Measurements from ENCODE around the gene IL36A.

IL36A gene

DNA sequence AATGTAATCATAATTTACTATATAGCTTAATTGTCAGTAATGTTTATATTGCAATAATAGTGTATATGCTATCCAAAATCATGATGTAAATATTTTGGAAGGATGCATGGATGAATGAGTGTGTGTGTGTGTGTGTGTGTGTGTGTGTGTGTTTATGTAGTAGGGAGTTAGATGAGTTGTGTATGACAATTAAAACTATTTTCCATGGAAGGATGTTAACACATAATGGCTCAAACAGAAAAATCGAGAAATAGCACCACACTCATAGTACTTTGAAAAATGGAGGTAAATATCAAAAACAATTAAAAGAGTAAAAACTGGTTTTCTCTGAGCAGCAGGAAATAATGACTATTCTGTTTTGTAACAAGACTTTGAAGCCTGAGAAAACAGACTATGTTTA, 8.1 kb upstream of the IL36A start:
- TF ChIP-seq, protein P1, sequence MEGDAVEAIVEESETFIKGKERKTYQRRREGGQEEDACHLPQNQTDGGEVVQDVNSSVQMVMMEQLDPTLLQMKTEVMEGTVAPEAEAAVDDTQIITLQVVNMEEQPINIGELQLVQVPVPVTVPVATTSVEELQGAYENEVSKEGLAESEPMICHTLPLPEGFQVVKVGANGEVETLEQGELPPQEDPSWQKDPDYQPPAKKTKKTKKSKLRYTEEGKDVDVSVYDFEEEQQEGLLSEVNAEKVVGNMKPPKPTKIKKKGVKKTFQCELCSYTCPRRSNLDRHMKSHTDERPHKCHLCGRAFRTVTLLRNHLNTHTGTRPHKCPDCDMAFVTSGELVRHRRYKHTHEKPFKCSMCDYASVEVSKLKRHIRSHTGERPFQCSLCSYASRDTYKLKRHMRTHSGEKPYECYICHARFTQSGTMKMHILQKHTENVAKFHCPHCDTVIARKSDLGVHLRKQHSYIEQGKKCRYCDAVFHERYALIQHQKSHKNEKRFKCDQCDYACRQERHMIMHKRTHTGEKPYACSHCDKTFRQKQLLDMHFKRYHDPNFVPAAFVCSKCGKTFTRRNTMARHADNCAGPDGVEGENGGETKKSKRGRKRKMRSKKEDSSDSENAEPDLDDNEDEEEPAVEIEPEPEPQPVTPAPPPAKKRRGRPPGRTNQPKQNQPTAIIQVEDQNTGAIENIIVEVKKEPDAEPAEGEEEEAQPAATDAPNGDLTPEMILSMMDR (IDR thresholded peaks at IDR 0.05) = no peak
- H3K4me1 ChIP-seq = no peaks in the 10 kb centered on the region
- H3K27ac ChIP-seq = no peak overlapping the region
- H3K27me3 ChIP-seq (ENCODE audit: control insufficient read depth, insufficient read depth, low read length) = no peaks in the 10 kb centered on the region
- H3K4me3 ChIP-seq (ENCODE audit: low read depth, low read length) = no peak overlapping the region
- no peaks in the 10 kb centered on the region for H3K36me3 ChIP-seq (ENCODE audit: control insufficient read depth, insufficient read depth, low read length)
- no peak overlapping the region for H3K9ac ChIP-seq
- H3K9me3 ChIP-seq (ENCODE audit: control insufficient read depth, low read length) = no peaks in the 10 kb centered on the region
- H3K79me2 ChIP-seq = no peaks in the 10 kb centered on the region
- no peak overlapping the region for H3K4me2 ChIP-seq (ENCODE audit: low read length)
- H2AFZ ChIP-seq = no peak overlapping the region

DNA sequence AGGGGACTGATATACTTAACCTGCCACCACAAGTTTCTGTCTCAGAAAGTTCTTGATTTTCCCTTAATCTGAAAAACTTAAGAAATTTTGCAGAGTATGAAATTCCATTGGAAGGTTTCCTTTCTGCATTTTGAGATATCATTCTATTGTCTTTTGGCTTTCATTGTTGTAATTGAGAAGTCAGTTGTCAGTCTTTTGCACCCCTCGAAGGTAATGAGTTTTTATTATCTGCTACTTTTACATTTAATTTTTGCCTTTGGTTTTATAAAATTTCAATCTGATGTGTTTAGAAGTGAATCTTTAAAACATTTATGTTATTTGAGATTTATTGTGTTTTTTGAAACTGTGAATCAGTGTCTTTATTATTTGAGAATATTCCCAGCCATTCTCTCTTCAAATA, 4.8 kb upstream of the IL36A start:
- H3K4me1 ChIP-seq = no peaks in the 10 kb centered on the region
- H3K4me3 ChIP-seq (ENCODE audit: low read depth, low read length) = no peak overlapping the region
- H3K9me3 ChIP-seq (ENCODE audit: control insufficient read depth, low read length) = no peaks in the 10 kb centered on the region
- H3K27ac ChIP-seq = no peak overlapping the region
- TF ChIP-seq, protein P1 (IDR thresholded peaks at IDR 0.05) = no peak
- H3K36me3 ChIP-seq (ENCODE audit: control insufficient read depth, insufficient read depth, low read length) = no peaks in the 10 kb centered on the region
- no peak overlapping the region for H3K4me2 ChIP-seq (ENCODE audit: low read length)
- H3K9ac ChIP-seq = no peak overlapping the region
- H2AFZ ChIP-seq = no peak overlapping the region
- H3K27me3 ChIP-seq (ENCODE audit: control insufficient read depth, insufficient read depth, low read length) = no peaks in the 10 kb centered on the region
- no peaks in the 10 kb centered on the region for H3K79me2 ChIP-seq

DNA sequence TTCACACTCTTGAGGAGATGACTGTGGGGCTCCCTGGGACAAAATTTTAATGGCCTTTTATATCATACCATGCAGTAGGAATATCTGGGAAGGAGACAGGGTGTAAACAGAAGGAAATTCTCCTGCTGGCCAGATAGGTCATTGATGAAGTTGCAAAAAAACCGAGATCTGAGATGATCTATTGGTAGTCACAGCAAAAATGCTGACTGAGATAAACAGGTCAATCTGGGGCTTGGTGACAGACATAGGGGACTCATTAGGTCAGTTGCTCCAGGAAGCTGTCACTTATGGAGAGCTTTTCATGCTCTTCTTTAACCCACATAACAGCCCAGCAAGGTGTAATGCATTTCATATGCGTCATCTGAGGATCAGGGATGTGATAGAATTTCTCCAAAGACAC, 2.6 kb upstream of the IL36A start:
- Histone ChIP-seq H3K27ac (no peak overlapping the region), H3K4me3 (ENCODE audit: low read depth, low read length) (no peak overlapping the region), H3K9ac (no peak overlapping the region), H3K4me2 (ENCODE audit: low read length) (no peak overlapping the region), H3K79me2 (no peaks in the 10 kb centered on the region), H3K36me3 (ENCODE audit: control insufficient read depth, insufficient read depth, low read length) (no peaks in the 10 kb centered on the region), H2AFZ (no peak overlapping the region), H3K27me3 (ENCODE audit: control insufficient read depth, insufficient read depth, low read length) (no peaks in the 10 kb centered on the region), H3K4me1 (no peaks in the 10 kb centered on the region), H3K9me3 (ENCODE audit: control insufficient read depth, low read length) (no peaks in the 10 kb centered on the region)
- TF ChIP-seq, protein P1 (IDR thresholded peaks at IDR 0.05) = no peak

DNA sequence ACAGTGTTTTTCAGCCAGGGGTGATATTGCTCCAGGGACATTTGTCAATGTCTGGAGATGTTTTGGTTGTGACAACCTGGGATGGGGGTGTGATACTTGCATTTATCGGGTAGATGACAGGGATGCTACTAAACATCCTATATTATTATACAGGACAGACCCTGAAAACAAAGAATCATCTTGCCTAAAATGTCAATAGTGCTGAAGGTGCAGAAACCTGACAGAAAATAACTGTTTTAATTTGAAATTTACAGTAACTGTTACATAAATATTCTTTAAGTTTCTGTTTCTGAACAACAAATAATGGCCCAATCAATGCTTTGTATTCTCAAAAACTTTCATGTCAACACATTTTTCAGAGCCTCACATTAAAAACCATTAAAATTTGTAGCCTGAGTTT, 2.0 kb downstream of the IL36A start:
- TF ChIP-seq, protein P1 (IDR thresholded peaks at IDR 0.05) = no peak
- H3K27me3 ChIP-seq (ENCODE audit: control insufficient read depth, insufficient read depth, low read length) = no peaks in the 10 kb centered on the region
- no peak overlapping the region for H2AFZ ChIP-seq
- no peaks in the 10 kb centered on the region for H3K36me3 ChIP-seq (ENCODE audit: control insufficient read depth, insufficient read depth, low read length)
- no peak overlapping the region for H3K27ac ChIP-seq
- H3K4me2 ChIP-seq (ENCODE audit: low read length) = no peak overlapping the region
- H3K9me3 ChIP-seq (ENCODE audit: control insufficient read depth, low read length) = no peaks in the 10 kb centered on the region
- no peaks in the 10 kb centered on the region for H3K4me1 ChIP-seq
- no peaks in the 10 kb centered on the region for H3K79me2 ChIP-seq
- H3K9ac ChIP-seq = no peak overlapping the region
- H3K4me3 ChIP-seq (ENCODE audit: low read depth, low read length) = no peak overlapping the region

DNA sequence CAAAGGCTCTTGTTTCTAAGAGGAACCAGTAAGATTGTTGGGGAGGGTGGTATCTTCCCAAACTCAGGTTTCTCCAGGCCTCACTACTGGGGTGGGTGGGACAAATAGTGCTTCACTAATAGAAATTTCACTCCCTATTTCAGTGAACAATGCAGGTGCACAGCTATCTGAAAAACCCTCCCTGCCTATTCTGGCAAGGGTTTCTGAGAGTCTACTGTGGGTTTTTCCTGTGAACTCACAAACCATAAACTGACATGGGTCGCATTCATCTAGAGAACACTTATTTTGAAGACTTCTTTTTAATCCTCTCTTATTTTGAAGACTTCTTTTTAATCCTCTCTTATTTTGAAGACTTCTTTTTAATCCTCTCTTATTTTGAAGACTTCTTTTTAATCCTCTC, 4.4 kb downstream of the IL36A start:
- Histone ChIP-seq H3K79me2 (no peaks in the 10 kb centered on the region), H3K9ac (no peak overlapping the region), H3K4me2 (ENCODE audit: low read length) (no peak overlapping the region), H3K27me3 (ENCODE audit: control insufficient read depth, insufficient read depth, low read length) (no peaks in the 10 kb centered on the region), H3K36me3 (ENCODE audit: control insufficient read depth, insufficient read depth, low read length) (no peaks in the 10 kb centered on the region), H3K4me1 (no peaks in the 10 kb centered on the region), H3K9me3 (ENCODE audit: control insufficient read depth, low read length) (no peaks in the 10 kb centered on the region), H3K4me3 (ENCODE audit: low read depth, low read length) (no peak overlapping the region), H2AFZ (no peak overlapping the region), H3K27ac (no peak overlapping the region)
- TF ChIP-seq, protein P1 (IDR thresholded peaks at IDR 0.05) = no peak

All from parathyroid adenoma (tissue), 2 donors.